GM23248 (cell line): ENCODE data around the gene MXRA8. TPM values are rescaled to one million over a fixed set of nuclear protein-coding genes. Genes with fewer than 3 reads are reported as not detected.
"Not testable (repeated sequence)": the region's sequence is repeated elsewhere in the genome, so short reads cannot be mapped to it uniquely, and the experiment has no call there.

ENCODE experiments used
- DNase-seq: peaks from one replicate; pipeline ENCODE4 v3.0.0-alpha.2; 2015
- H2AFZ ChIP-seq: fragments of 200-600 bp; sonication (generic); 2 replicates; pipeline ENCODE4 v1.6.1; 2016; ENCODE audit warnings: antibody characterized with exemption
- H3F3A ChIP-seq: fragments of 200-600 bp; sonication (generic); 2 replicates; pipeline ENCODE4 v1.6.1; 2016; ENCODE audit warnings: mild to moderate bottlenecking, antibody characterized with exemption, mixed run types; ENCODE audit not compliant: insufficient read depth
- H3K27ac ChIP-seq: fragments of 200-600 bp; sonication (generic); 2 replicates; pipeline ENCODE4 v1.5.1; 2016; ENCODE audit warnings: mild to moderate bottlenecking
- H3K27me3 ChIP-seq: fragments of 200-600 bp; sonication (generic); replicated peaks from 2 replicates; pipeline ENCODE4 v1.6.1; 2016; ENCODE audit warnings: mild to moderate bottlenecking; ENCODE audit not compliant: insufficient read depth
- H3K36me3 ChIP-seq: fragments of 200-600 bp; sonication (generic); 2 replicates; pipeline ENCODE4 v1.6.1; 2016; ENCODE audit warnings: low read depth, mild to moderate bottlenecking
- H3K4me1 ChIP-seq: fragments of 200-600 bp; sonication (generic); 2 replicates; pipeline ENCODE4 v1.6.1; 2016; ENCODE audit warnings: mild to moderate bottlenecking; ENCODE audit not compliant: insufficient read depth
- H3K4me2 ChIP-seq: fragments of 200-600 bp; sonication (generic); one replicate; pipeline ENCODE4 v1.6.1; 2016; ENCODE audit warnings: mild to moderate bottlenecking; ENCODE audit not compliant: unreplicated experiment
- H3K4me3 ChIP-seq: fragments of 200-600 bp; sonication (generic); 2 replicates; pipeline ENCODE4 v1.5.1; 2016; ENCODE audit warnings: mild to moderate bottlenecking
- H3K79me2 ChIP-seq: fragments of 200-600 bp; sonication (generic); 2 replicates; pipeline ENCODE4 v1.6.1; 2016; ENCODE audit warnings: mild to moderate bottlenecking; ENCODE audit not compliant: insufficient read depth
- H3K9ac ChIP-seq: fragments of 200-600 bp; sonication (generic); 2 replicates; pipeline ENCODE4 v1.6.1; 2016; ENCODE audit warnings: mild to moderate bottlenecking
- H3K9me2 ChIP-seq: fragments of 200-600 bp; sonication (generic); 2 replicates; pipeline ENCODE4 v1.6.1; 2016; ENCODE audit warnings: mixed run types, mild to moderate bottlenecking, moderate library complexity; ENCODE audit not compliant: insufficient read depth
- H3K9me3 ChIP-seq: fragments of 200-600 bp; sonication (generic); one replicate; pipeline ENCODE4 v1.6.1; 2017; ENCODE audit warnings: low read depth
- H4K20me1 ChIP-seq: fragments of 200-600 bp; sonication (generic); 2 replicates; pipeline ENCODE4 v1.6.0; 2016; ENCODE audit not compliant: insufficient read depth
- EZH2 ChIP-seq: fragments of 200-600 bp; sonication (generic); IDR thresholded peaks from 2 replicates; pipeline ENCODE4 v1.6.1; 2018; ENCODE audit warnings: antibody characterized with exemption, mild to moderate bottlenecking; ENCODE audit not compliant: insufficient read depth, poor library complexity, severe bottlenecking
- EZH2phosphoT487 ChIP-seq: fragments of 200-600 bp; sonication (generic); IDR thresholded peaks from 2 replicates; pipeline ENCODE4 v1.6.1; 2018; ENCODE audit warnings: antibody characterized with exemption, moderate library complexity, mild to moderate bottlenecking, low read depth; ENCODE audit not compliant: insufficient read depth
- WGBS, 2 experiments: methylation state at CpG; one replicate each; pipeline ENCODE4 v1.1.6; 2015 to 2017; ENCODE audit warnings: low lambda C conversion rate in 2 of 2, low coverage in 1 of 2; ENCODE audit errors: missing lambda C conversion rate in 2 of 2; 5-methylcytosine and 5-hydroxymethylcytosine counted together
- in situ Hi-C: fragments of 300-500 bp; cut with MboI; formaldehyde crosslinking; loops from 2 replicates; pipeline ENCODE4 v1.15.0; 2020
- polyA plus RNA-seq: library from polyadenylated mRNA; unstranded; fragments of >200 nt; fragmentation: Nextera tagmentation; extraction: Ambion mirVana; gene quantifications from 2 replicates; pipeline ENCODE4 v1.2.1, GENCODE V29; 2016
- total RNA-seq: library from RNA; depleted of rRNA; stranded (reverse); fragments of >200 nt; shearing (Covaris generic); gene quantifications from 2 replicates; pipeline ENCODE4 v1.2.3, GENCODE V29; 2014

The MXRA8 gene
- total and polyA plus RNA-seq, 2 experiments from 2014 or later = 584 to 1,228 TPM

GRCh38 chr1:1406101-1406820 lies 47.9 kb upstream of the MXRA8 start:
- Histone ChIP-seq H3K4me3 (peak overlapping the region; percentile 90), H4K20me1 (0 out of 2 replicates have a peak, but pooled peaks cover 3% of the 10 kb centered on the region), H3K27me3 (no peaks in the 10 kb centered on the region), H3K79me2 (peaks cover 82% of the 10 kb centered on the region), H3K9me2 (no peaks in the 10 kb centered on the region), H2AFZ (peak overlapping the region; percentile 82; the same call in 1 of the 2 replicates), H3K4me2 (peak overlapping the region; percentile 80), H3K9ac (peak overlapping the region; percentile 96), H3K27ac (peak overlapping the region; percentile 70), H3K4me1 (peaks cover 17% of the 10 kb centered on the region), H3F3A (peaks cover 29% of the 10 kb centered on the region), H3K36me3 (0 out of 2 replicates have a peak, but pooled peaks cover 5% of the 10 kb centered on the region), H3K9me3 (no peaks in the 10 kb centered on the region)
- peak; percentile 30 for DNase-seq
- TF ChIP-seq EZH2 (no peak), EZH2phosphoT487 (no peak)
- 41 to 62% methylated on average over 29 to 43 of the region's 43 CpGs for WGBS, 2 experiments
- in situ Hi-C loops = no loop called here

GRCh38 chr1:1403653-1404052 lies 45.3 kb upstream of the MXRA8 start:
- Histone ChIP-seq H3K79me2 (peaks cover 96% of the 10 kb centered on the region), H3K4me3 (no peak overlapping the region), H3K9me3 (no peaks in the 10 kb centered on the region), H3K9ac (no peak overlapping the region), H3K9me2 (no peaks in the 10 kb centered on the region), H2AFZ (no peak overlapping the region), H3F3A (peaks cover 29% of the 10 kb centered on the region), H3K27ac (no peak overlapping the region), H3K4me2 (no peak overlapping the region), H3K27me3 (no peaks in the 10 kb centered on the region), H3K4me1 (peaks cover 21% of the 10 kb centered on the region), H3K36me3 (0 out of 2 replicates have a peak, but pooled peaks cover 5% of the 10 kb centered on the region), H4K20me1 (0 out of 2 replicates have a peak, but pooled peaks cover 3% of the 10 kb centered on the region)
- no peak for TF ChIP-seq EZH2phosphoT487
- TF ChIP-seq EZH2 = no peak
- DNase-seq = peak; percentile 23
- in situ Hi-C loops = no loop called here
- WGBS, 2 experiments = 75 to 78% methylated on average over 7 of the region's 7 CpGs

GRCh38 chr1:1402901-1403392 lies 44.6 kb upstream of the MXRA8 start:
- H3F3A ChIP-seq = peaks cover 30% of the 10 kb centered on the region
- H3K9me3 ChIP-seq, H3K9me2 ChIP-seq, H2AFZ ChIP-seq, H3K27me3 ChIP-seq, H4K20me1 ChIP-seq, H3K4me2 ChIP-seq, in situ Hi-C loops, H3K36me3 ChIP-seq, H3K9ac ChIP-seq, DNase-seq, H3K4me3 ChIP-seq, H3K27ac ChIP-seq: not testable (repeated sequence)
- WGBS, 2 experiments = 93 to 96% methylated on average over 9 of the region's 9 CpGs
- H3K4me1 ChIP-seq = peaks cover 14% of the 10 kb centered on the region
- peaks cover 96% of the 10 kb centered on the region for H3K79me2 ChIP-seq

- Histone ChIP-seq H3K79me2 (peaks cover 96% of the 10 kb centered on the region), H4K20me1 (no peaks in the 10 kb centered on the region), H3F3A (peaks cover 36% of the 10 kb centered on the region), H3K9me2 (no peaks in the 10 kb centered on the region), H3K9ac (no peak overlapping the region), H3K4me3 (no peak overlapping the region), H3K9me3 (no peaks in the 10 kb centered on the region), H3K27me3 (no peaks in the 10 kb centered on the region), H3K27ac (peak overlapping the region; percentile 29), H3K4me1 (peaks cover 18% of the 10 kb centered on the region), H2AFZ (no peak overlapping the region), H3K36me3 (peaks cover 10% of the 10 kb centered on the region; the same call in 1 of the 2 replicates), H3K4me2 (no peak overlapping the region)
- peak; percentile 84 for DNase-seq
- 75 to 79% methylated on average over 20 of the region's 20 CpGs for WGBS, 2 experiments
- TF ChIP-seq EZH2 (no peak), EZH2phosphoT487 (no peak)
- in situ Hi-C loops = no loop called here
Observed at GRCh38 chr1:1402072-1402900, 43.9 kb upstream of the MXRA8 start.
